IPS-NIHi11 (cell line): ENCODE data around the gene TRIM13.
A peak's percentile ranks its signal among the peaks of the same experiment; 100 is the strongest.
"Not testable (repeated sequence)": the region's sequence is repeated elsewhere in the genome, so short reads cannot be mapped to it uniquely, and the experiment has no call there.

Source experiments
- DNase-seq: peaks from one replicate; pipeline ENCODE4 v3.0.0; 2012; ENCODE audit warnings: mixed read lengths, low spot score

The TRIM13 gene, protein sequence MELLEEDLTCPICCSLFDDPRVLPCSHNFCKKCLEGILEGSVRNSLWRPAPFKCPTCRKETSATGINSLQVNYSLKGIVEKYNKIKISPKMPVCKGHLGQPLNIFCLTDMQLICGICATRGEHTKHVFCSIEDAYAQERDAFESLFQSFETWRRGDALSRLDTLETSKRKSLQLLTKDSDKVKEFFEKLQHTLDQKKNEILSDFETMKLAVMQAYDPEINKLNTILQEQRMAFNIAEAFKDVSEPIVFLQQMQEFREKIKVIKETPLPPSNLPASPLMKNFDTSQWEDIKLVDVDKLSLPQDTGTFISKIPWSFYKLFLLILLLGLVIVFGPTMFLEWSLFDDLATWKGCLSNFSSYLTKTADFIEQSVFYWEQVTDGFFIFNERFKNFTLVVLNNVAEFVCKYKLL

DNA sequence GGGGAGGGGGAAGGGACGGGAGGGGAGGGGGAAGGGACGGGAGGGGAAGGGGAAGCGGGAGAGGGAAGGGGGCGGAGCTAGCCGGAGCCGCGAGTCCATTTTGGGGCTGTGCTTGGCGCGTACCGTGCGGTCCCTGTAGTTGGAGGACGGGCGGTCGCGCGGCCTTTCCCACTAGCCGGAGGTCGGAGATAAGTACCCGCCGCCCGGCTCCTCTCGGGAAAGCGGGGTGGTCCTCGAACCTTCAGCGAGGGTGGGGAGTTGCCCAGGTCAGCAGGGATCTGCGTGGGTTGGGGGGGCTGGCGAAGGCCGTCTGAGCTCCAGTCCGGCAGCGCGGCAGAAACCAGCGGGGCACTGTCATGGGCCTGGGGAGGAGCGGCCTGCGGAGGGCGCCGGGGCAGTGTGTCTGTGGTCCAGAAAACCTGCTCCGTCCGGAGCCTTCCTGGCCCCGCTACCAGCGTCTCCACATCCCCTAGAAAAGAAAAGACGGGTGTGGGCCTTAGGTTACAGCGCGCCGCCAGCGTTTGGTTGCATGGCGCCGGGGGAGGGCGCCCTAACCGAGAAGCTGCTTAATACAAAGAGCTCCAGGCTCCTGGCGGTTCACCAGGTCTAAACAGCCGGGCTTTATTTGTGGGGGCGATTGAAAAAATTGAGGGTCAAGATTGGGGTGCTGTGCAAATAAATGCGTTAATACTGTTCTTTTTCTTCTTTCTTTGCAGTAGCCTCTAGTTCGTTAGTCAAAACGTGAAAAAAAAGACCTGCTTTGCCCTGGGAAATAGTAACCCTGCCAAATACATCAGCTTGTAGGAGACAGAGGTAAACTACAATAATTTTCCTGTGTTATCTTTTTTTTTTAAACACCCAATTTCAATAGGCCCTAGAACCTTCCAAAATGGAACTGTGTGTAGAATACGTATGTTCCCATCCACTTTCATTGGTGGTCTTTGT, at the start of gene TRIM13:
TSS of gene TRIM13 (plus strand) at position 92 of the 945 bp plus-strand sequence. CDS start 14,899 bp downstream, outside the sequence.
- DNase-seq: peak; percentile 72

GRCh38 chr13:49948777-49949270, 48.0 kb upstream of the TRIM13 start:
- DNase-seq: not testable (repeated sequence)

DNA sequence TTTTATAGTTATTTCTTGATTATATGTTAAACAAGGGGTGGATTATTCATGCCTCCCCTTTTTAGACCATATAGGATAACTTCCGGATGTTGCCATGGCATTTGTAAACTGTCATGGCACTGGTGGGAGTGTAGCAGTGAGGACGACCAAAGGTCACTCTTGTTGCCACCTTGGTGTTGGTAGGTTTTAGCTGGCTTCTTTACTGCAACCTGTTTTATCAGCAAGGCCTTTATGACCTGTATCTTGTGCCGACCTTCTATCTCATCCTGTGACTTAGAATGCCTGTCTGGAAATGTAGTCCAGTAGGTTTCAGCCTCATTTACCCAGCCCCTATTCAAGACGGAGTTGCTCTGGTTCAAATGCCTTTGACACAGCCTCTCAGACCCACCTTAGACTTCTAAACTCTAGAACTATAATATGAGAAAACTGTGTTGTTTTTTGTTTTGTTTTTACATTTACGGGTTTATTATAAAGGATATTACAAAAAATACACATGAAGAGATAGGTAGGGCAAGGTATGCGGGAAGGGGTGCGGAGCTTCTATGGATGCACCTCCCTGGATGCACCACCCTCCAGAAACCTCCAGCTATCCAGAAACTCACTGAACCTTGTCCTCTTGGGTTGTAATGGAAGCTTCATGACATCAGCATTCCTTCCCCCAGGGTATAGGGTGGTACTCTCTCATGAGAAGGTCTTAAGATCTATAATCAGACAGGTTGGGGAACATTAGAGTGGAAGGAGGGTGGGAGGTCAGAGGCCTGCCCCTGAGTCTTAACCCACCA, 44.9 kb upstream of the TRIM13 start:
- DNase-seq: no peak

- no peak for DNase-seq
These were observed 43.3 kb upstream of the TRIM13 start for GRCh38 chr13:49953560-49953959.

GRCh38 chr13:49954674-49955455, 42.0 kb upstream of the TRIM13 start:
- no peak for DNase-seq

DNA sequence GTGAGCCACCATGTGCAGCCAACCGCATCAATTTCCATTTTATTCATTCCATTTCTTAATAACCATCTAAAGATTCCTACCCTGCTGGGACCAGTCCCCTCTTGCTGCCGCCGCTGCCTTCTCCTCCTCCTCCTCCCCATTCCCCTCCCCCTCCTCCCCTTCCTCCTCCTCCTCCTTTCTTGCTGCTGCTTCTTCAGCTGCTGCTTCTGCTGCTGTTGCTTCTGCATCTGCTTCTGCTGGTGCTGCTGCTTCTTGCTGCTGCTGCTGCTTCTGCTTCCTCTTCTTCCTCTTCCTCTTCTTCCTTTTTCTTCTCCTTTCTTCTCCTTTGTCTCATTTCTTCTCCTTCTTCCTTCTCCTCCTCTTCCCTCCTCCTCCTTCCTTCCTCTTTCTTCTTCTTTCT, 40.7 kb upstream of the TRIM13 start:
- DNase-seq: no peak

DNA sequence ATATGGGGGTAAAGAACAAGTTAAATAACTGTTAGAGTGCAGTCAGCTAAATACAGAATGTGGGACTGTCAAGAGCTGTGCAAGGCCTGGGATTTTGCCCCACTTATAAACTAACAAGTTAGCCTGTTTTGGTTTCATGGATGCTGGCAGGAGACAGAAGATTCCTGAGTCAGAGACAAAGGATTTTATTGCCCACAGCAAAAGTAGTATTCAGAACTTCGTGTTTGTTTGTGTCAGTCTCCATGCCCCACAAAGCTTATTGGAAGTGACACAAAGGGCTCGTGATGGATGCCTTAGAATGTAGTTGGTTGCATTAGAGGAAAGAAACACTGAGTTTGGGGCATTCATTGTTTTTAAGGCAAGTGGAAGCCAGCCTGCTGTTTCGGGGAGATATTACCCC, 38.5 kb upstream of the TRIM13 start:
- no peak for DNase-seq

- no peak for DNase-seq
These were observed 29.4 kb upstream of the TRIM13 start for GRCh38 chr13:49967456-49967855.

GRCh38 chr13:49972709-49973108, 24.1 kb upstream of the TRIM13 start:
- no peak for DNase-seq

DNA sequence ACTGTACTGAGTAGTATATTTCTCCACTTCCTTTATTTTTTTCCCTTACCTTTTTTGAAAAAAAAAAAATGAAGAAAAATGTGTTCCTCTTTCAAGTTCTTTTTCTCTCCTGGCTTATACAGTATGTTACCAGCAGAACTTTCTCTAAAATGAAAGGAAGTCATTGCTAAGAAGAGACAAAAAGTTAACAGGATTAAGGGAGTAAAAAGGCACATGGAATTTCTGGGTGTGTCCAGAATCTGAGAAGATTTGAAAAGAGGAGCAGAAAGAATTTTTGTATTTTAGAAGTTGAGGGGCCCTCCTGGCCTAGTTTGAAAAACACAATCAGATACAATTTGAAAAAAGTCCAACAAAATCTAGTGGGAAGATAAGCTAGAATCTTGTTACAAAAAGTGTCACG, 21.0 kb upstream of the TRIM13 start:
- DNase-seq: no peak

GRCh38 chr13:49976314-49977258, 20.3 kb upstream of the TRIM13 start:
- DNase-seq: peak; percentile 89

GRCh38 chr13:49977992-49978391, 18.9 kb upstream of the TRIM13 start:
- DNase-seq: no peak

DNA sequence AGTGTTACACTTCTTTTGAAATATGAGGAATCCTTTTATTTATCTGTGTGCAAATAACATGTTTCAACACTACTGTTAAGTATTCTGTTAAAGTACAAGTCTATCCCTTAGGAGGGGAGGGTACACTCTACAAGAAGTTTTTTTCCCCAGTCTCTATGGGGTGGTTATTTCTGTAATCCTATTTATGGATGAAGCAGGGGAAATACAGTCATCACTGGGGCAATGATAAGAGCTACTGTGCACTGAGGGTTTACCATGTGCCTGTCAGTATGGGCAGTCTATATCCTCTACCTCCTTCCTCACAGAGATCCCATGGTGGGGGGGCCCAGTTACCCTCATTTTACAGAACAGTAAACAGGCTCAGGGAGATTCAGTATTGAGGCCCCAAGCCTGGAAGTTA, 16.6 kb upstream of the TRIM13 start:
- DNase-seq: no peak

DNA sequence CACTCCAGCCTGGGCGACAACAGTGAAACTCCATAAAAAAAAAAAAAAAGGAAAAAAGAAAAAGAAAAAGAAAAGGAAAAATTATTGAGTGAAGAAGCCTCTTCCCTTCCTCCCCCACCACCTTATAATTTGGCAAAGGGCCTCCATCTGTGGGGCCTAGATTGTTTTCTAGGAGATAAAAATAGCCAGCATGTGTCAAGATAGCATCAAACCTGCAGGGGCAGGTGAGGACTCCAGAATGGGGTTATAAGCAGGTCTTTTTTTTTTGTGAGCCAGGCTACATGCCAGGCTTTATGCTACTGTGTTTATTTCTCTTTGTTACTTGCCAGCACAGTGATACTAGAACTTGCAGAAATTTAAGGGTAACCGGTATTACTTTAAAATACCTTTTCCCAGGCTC, 11.7 kb upstream of the TRIM13 start:
- DNase-seq: no peak

DNA sequence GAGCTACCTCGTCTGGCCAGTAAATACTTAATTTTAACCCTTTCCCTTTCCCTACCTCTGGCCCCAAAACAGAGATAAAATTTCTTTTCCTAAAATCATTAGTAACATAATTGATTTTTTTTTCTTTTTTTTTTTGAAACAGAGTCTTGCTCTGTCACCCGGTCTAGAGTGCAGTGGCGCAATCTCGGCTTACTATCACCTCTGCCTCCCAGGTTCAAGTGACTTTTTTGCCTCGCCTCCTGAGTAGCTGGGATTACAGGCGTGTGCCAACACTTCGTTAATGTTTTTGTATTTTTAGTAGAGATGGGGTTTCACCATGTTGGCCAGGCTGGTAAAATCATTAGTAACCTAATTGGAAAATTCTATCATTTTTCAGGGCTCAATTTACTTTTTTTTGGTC, 10.4 kb upstream of the TRIM13 start:
- DNase-seq: no peak

GRCh38 chr13:49990612-49991011, 6.2 kb upstream of the TRIM13 start:
- DNase-seq: not testable (repeated sequence)

DNA sequence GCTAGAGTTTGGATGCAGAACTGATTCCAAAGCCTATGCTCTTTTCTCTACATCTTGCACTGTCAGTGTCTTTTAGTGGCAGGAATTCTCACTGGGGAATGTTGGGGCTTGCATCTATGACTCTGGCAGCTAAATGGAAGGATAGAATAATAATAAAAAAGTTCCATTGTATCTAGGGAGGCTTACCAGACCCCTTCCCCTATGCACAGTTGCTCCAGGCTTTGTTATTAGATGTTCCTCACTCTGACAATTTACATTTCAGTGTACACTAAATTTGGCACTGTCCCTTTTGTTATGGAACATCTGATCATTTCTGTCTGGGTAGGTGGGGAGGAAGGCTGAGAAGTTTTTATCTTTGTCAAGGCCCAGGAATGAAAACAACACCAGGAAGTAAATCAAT, 3.7 kb upstream of the TRIM13 start:
- no peak for DNase-seq

GRCh38 chr13:49993666-49994065, 3.2 kb upstream of the TRIM13 start:
- DNase-seq: no peak

DNA sequence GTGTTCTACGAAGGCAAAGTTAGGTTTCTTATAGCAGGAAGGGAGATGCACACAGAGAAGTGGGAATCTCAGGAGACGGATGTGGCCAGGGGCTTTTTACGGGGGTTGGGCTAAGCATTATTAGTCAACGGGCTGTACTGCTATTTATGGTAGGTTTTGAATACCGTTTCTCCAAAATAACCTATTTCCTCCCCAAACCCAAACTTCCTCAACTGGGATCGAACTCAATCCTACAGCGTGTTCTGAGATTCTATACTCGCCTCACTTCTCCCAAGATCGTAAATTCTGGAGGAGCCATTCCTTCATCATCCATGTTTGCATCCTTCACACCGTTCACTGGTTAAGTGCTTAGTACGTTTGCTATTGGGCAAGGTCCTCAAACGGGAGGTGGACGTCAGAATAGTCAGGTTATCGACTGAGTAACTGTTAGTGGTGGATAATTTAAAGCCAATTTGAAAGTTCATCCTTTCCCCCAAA, 1.2 kb upstream of the TRIM13 start:
- DNase-seq: no peak
